Fibroblast of the aortic adventitia (primary cell): ENCODE measurements around the gene HSPA4L. TPM values are rescaled to one million over a fixed set of nuclear protein-coding genes. Genes with fewer than 3 reads are reported as not detected.

ENCODE experiments used
- DNase-seq: peaks from one replicate; pipeline ENCODE4 v3.0.0-alpha.2; 2010; ENCODE audit warnings: low read depth
- H3K4me3 ChIP-seq: 2 replicates; pipeline ENCODE4 v1.5.1; 2011; ENCODE audit warnings: low read depth, mild to moderate bottlenecking, control low read depth, low read length, moderate library complexity
- total RNA-seq: library from RNA; depleted of rRNA; stranded (reverse); fragments of >200 nt; gene quantifications from 2 replicates; pipeline ENCODE4 v1.2.3, GENCODE V29; 2012; ENCODE audit warnings: low replicate concordance
- TF ChIP-seq, protein P1 (sequence below): IDR thresholded peaks from 2 replicates; pipeline ENCODE4 v1.5.1; 2011; ENCODE audit warnings: mild to moderate bottlenecking, low read length, control low read depth, inconsistent platforms; ENCODE audit not compliant: insufficient read depth

The HSPA4L gene
- total RNA-seq, 1 donor = 10.7 TPM

DNA sequence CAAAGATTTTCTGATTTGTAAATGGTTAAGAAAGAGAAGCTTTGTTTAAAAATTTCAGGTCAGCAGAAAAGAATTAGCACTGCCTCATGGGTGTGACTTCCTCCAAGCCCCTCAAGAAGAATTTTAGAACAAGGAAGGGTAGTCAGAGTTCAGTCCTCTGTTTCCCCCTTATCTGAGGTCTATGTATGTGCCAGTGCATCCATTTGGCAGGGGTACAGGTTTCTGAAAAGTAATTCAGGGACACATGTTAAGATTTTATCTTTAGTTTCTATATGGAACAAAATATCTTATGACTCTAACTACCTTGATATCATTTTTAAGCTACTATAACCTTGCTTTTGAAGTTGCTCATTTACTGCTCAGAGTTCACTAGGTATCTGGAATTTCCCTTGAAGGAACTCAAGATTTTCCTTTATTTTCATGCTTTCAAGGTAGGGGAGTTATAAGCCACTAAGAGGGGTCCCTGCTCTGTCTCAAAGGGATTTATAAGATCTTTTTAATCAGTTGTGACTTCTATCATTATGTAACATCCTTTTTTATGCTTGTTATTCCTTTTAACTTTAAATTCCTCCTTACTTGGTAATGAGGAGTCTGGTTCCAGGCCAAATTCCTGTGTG lies 74.2 kb downstream of the HSPA4L start:
- TF ChIP-seq, protein P1, sequence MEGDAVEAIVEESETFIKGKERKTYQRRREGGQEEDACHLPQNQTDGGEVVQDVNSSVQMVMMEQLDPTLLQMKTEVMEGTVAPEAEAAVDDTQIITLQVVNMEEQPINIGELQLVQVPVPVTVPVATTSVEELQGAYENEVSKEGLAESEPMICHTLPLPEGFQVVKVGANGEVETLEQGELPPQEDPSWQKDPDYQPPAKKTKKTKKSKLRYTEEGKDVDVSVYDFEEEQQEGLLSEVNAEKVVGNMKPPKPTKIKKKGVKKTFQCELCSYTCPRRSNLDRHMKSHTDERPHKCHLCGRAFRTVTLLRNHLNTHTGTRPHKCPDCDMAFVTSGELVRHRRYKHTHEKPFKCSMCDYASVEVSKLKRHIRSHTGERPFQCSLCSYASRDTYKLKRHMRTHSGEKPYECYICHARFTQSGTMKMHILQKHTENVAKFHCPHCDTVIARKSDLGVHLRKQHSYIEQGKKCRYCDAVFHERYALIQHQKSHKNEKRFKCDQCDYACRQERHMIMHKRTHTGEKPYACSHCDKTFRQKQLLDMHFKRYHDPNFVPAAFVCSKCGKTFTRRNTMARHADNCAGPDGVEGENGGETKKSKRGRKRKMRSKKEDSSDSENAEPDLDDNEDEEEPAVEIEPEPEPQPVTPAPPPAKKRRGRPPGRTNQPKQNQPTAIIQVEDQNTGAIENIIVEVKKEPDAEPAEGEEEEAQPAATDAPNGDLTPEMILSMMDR = no peak
- no peak for DNase-seq
- no peak overlapping the region for H3K4me3 ChIP-seq

DNA sequence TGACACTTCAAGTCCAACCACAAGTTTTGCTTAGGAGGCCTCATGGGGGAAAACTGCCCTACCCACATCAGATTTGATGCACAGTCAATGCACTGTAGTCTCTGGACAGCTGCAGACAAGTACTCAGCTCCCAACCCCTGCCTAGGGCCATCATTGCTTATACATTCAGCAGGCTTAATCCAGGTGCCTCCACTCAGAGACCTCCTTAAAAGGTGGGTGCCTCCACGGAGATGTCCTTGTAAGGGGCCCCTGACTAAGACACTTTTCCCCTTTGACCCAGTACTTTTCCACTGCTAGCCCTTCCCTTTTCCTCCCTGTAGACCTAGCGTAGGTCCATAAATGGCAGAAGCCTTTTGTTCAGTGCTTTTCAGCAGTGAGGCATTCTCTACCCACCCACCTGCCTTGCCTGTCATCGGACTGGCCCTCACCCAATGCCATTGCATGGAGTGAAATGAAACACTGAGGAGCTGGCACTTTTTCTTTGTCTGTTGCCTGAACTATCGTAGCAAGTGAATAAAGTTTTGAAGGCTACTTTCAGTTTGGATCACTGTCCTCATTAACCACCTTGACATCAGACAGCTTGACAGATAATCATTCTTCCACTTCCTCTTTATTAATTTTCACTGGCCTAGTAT lies 74.8 kb downstream of the HSPA4L start:
- H3K4me3 ChIP-seq = no peak overlapping the region
- TF ChIP-seq, protein P1 = no peak
- DNase-seq = peak; percentile 83

DNA sequence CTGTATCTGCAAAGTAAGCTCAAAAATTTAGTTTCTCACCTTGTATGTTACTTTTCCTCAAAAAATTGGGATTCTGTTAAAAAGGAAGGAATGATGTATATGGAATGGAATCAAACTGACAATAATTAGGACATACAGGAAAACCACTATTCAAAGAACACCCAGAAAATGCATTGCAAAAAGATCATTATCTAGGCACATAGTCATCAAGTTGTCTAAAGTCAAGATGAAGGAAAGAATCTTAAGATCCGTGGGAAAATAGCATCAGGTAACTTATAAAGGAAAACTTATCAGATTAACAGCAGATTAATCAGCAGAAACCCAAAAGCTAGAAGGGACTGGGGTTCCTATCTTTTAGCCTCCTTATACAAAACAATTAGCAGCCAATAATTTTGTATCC lies 75.5 kb downstream of the HSPA4L start:
- no peak overlapping the region for H3K4me3 ChIP-seq
- TF ChIP-seq, protein P1 = no peak
- DNase-seq = no peak

DNA sequence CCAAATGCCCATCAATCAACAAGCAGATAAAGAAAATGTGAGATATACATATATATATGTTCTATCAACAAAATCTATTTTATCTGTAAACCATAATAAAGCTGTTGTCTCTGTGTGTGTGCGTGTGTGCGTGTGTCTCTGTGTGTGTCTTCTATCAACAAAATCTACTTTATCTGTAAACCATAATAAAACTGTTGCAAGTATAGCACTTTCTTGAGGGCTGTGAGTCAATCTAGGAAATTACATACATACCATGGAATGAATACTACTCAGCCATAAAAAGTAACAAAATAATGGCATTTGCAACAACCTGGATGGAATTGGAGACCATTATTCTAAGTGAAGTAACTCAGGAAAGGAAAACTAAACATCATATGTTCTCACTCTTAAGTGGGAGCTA lies 86.1 kb downstream of the HSPA4L start:
- TF ChIP-seq, protein P1 = no peak
- DNase-seq = peak; percentile 9

DNA sequence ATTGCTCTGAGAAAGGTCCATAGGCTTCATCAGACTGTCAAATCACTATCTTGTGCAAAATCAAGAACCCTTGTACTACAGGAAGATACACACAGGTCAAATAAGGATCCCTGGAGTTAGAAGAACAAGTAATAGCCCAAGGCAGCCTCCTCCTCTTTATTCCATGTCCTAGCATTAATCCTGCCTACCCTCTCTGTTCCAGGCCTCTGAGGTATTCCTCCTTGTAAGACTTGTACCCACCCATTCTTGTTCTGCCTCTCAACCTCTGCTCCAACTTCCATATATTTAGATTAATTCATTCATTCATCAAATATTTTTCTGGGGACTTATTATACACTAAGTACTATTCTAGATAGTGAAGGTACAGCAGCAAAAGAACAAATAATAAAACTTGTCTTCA lies 88.2 kb downstream of the HSPA4L start:
- no peak overlapping the region for H3K4me3 ChIP-seq
- TF ChIP-seq, protein P1 = no peak
- no peak for DNase-seq

More for the DNA sequence above, 86.1 kb downstream of the HSPA4L start:
- H3K4me3 ChIP-seq = no peak overlapping the region

DNA sequence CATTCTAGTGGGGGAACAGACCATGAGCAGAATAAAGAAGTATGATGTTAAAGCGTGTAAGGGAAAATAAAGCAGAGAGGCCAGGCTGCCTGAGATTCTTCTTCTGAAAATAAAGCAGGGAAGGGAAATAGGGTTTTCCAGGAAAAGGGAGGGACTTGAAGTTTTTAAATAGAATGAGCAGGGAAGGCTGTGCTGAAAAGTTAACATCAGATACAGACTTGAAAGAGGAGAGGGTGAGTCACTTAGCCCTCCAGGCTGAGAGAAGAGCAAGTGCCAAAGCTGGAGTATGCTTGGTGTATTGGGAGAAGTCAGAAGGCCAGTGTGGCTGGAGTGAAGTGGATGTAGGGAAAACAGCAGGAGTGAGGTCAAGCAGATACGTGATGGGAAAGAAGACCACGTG lies 88.6 kb downstream of the HSPA4L start:
- peak overlapping the region; percentile 1 for H3K4me3 ChIP-seq
- TF ChIP-seq, protein P1 = no peak
- DNase-seq = peak; percentile 95
